Spleen (tissue), 11 donors: ENCODE results near the gene HTR2A. TPM values are rescaled to one million over a fixed set of nuclear protein-coding genes. Genes with fewer than 3 reads are reported as not detected.

Experiments
- DNase-seq: peaks from one replicate; pipeline ENCODE4 v3.0.0-alpha.2; 2020
- H3K27ac ChIP-seq, 8 donors: fragments of 200-600 bp; sonication (generic) in 7 of 8; 1 replicate in 4 of 8; 2 replicates in 4 of 8; pipeline versions ENCODE4 v1.5.0 to v1.8.0; 2016 to 2021; ENCODE audit warnings: inconsistent platforms in 4 of 8, mild to moderate bottlenecking in 4 of 8, moderate library complexity in 1 of 8
- H3K27me3 ChIP-seq, 7 donors: fragments of 200-600 bp; sonication (generic) in 6 of 7; replicated peaks in 1 of 7; 1 replicate in 4 of 7; 2 replicates in 3 of 7; pipeline versions ENCODE4 v1.5.0 to v1.8.0; 2016 to 2021; ENCODE audit warnings: inconsistent platforms in 3 of 7, mild to moderate bottlenecking in 1 of 7
- H3K36me3 ChIP-seq, 6 donors: fragments of 200-600 bp; sonication (generic) in 5 of 6; 1 replicate in 4 of 6; 2 replicates in 2 of 6; pipeline versions ENCODE4 v1.5.0 to v1.8.0; 2016 to 2021; ENCODE audit warnings: inconsistent platforms in 2 of 6
- H3K4me1 ChIP-seq, 6 donors: fragments of 200-600 bp; sonication (generic) in 5 of 6; 1 replicate in 3 of 6; 2 replicates in 3 of 6; pipeline versions ENCODE4 v1.5.0 to v1.8.0; 2016 to 2021; ENCODE audit warnings: inconsistent platforms in 3 of 6
- H3K4me3 ChIP-seq, 8 donors: fragments of 200-600 bp; sonication (generic) in 7 of 8; 1 replicate in 4 of 8; 2 replicates in 4 of 8; pipeline versions ENCODE4 v1.5.0 to v1.8.0; 2016 to 2021; ENCODE audit warnings: inconsistent platforms in 4 of 8, mild to moderate bottlenecking in 4 of 8, moderate library complexity in 2 of 8
- H3K9me3 ChIP-seq, 8 donors: fragments of 200-600 bp; sonication (generic) in 7 of 8; 1 replicate in 4 of 8; 2 replicates in 4 of 8; pipeline versions ENCODE4 v1.5.0 to v1.8.0; 2016 to 2021; ENCODE audit warnings: inconsistent platforms in 4 of 8
- POLR2A ChIP-seq, 3 donors: fragments of 450-650 bp; IDR thresholded peaks; one replicate each; pipeline ENCODE4 v1.5.1; 2017; ENCODE audit warnings: antibody characterized with exemption in 3 of 3, mild to moderate bottlenecking in 1 of 3
- POLR2AphosphoS5 ChIP-seq, 3 donors: sonication (generic); formaldehyde crosslinking; IDR thresholded peaks; one replicate each; pipeline ENCODE4 v1.5.1; 2017; ENCODE audit warnings: antibody characterized with exemption in 3 of 3
- WGBS, 5 donors: extraction: QIAGEN DNeasy Blood & Tissue Kit in 3 of 5; methylation state at CpG; one replicate each; pipeline versions ENCODE4 v1.1.5 to v1.1.7; 2013 to 2018; 5-methylcytosine and 5-hydroxymethylcytosine counted together
- intact Hi-C: fragments of 100-400 bp; cut with DNase I; formaldehyde crosslinking; loops from one replicate; pipeline ENCODE4 v1.15.0; 2023; ENCODE audit warnings: low total_unique reads
- polyA plus RNA-seq, 3 donors: library from polyadenylated mRNA; stranded (reverse); fragments of 200-250 nt; gene quantifications; one replicate each; pipeline ENCODE4 v1.2.1, GENCODE V29; 2013
- total RNA-seq, 7 donors: library from RNA; depleted of rRNA in 3 of 7; stranded (reverse); fragments of >200 nt in 3 of 7; fragmentation: NEBNext Ultra II Directional in 4 of 7; extraction: Animal tissue kit (Norgen Biotek cat#: 25700) in 4 of 7; gene quantifications; one replicate each; pipeline versions ENCODE4 v1.1.0 to v1.2.1, GENCODE V29; 2016 to 2021
- TF ChIP-seq, protein P1 (sequence below), 11 experiments: fragments of 200-600 bp in 7 of 11; fragments of 450-650 bp in 4 of 11; sonication (generic) in 4 of 11; IDR thresholded peaks in 8 of 11; conservative IDR thresholded peaks in 3 of 11; 1 replicate in 7 of 11; 2 replicates in 4 of 11; pipeline versions ENCODE4 v1.4.0 to v1.8.0; 2016 to 2021; ENCODE audit warnings: antibody characterized with exemption in 11 of 11, inconsistent platforms in 4 of 11, mild to moderate bottlenecking in 1 of 11
- donor health status: healthy with polysubstance abuse.
- donor health status: DM: no; HTN: no; CAD: no; lungs with moderate emphysema.
- donor health status: DM: no; HTN: no; CAD: no.
- donor health status: Bipolar disorder and iron deficiency.
- donor health status: healthy.
- donor health status: DM: no; HTN: no; CAD: no.
- donor health status: DM: yes; HTN: yes; CAD: no.

HTR2A gene
- total and polyA plus RNA-seq, 10 donors, result 0.03 to 0.15 (median 0.07) TPM; not detected in 7

DNA sequence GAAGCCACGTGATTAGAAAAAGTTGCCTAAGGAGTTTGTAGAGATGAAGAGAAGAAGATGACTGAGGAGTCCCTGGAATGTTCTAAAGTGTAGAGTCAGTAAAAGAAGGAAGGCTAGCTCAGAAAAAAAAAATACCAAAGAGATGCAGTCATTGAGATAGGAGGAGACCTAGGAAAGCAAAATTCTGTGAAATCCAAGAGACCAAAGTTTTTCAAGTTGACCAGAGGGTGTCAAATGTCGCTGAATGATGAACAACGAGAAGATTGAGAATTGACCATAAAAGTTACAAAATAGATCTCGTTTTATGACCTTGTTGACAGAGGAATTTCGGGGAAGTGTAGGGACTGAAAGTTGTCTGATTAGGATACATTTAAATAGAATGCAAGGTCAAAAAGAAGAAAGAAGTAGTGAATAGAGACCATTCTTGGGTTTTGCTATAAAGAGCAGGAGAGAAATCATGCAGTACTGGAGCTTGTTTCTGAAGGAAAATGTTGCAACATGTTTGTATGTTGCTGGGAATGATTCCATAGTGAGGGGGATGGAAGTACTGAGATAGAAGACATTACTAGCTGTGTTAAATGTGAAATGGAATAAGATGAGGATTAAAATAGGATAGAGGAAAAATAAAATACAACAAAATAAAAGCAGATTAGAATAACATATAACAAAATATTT lies 30.2 kb upstream of the HTR2A start:
- no peaks in the 10 kb centered on the region for H3K36me3 ChIP-seq
- no peaks in the 10 kb centered on the region for H3K27me3 ChIP-seq
- no peaks in the 10 kb centered on the region for H3K4me1 ChIP-seq
- 77 to 89% (median 82%) methylated on average over 5 of the region's 5 CpGs for WGBS, 5 donors
- DNase-seq, result no peak
- H3K9me3 ChIP-seq, result peaks cover 0 to under 1% (median 0%) of the 10 kb centered on the region in 8 donors
- TF ChIP-seq POLR2AphosphoS5 (IDR thresholded peaks at IDR 0.05), result no peak
- TF ChIP-seq POLR2A (IDR thresholded peaks at IDR 0.05), result no peak
- TF ChIP-seq, protein P1, sequence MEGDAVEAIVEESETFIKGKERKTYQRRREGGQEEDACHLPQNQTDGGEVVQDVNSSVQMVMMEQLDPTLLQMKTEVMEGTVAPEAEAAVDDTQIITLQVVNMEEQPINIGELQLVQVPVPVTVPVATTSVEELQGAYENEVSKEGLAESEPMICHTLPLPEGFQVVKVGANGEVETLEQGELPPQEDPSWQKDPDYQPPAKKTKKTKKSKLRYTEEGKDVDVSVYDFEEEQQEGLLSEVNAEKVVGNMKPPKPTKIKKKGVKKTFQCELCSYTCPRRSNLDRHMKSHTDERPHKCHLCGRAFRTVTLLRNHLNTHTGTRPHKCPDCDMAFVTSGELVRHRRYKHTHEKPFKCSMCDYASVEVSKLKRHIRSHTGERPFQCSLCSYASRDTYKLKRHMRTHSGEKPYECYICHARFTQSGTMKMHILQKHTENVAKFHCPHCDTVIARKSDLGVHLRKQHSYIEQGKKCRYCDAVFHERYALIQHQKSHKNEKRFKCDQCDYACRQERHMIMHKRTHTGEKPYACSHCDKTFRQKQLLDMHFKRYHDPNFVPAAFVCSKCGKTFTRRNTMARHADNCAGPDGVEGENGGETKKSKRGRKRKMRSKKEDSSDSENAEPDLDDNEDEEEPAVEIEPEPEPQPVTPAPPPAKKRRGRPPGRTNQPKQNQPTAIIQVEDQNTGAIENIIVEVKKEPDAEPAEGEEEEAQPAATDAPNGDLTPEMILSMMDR (IDR thresholded peaks at IDR 0.05 in 8 of 11, conservative IDR thresholded peaks at IDR 0.05 in 3 of 11), result no peak
- H3K4me3 ChIP-seq, result no peak overlapping the region
- intact Hi-C loops, result no loop called here
- no peak overlapping the region for H3K27ac ChIP-seq

GRCh38 chr13:46925486-46925885 lies 28.6 kb upstream of the HTR2A start:
- Histone ChIP-seq H3K4me1 (no peaks in the 10 kb centered on the region), H3K27ac (no peak overlapping the region), H3K9me3 (peaks cover 0 to 5% (median under 1%) of the 10 kb centered on the region in 8 donors), H3K4me3 (no peak overlapping the region), H3K36me3 (no peaks in the 10 kb centered on the region), H3K27me3 (no peaks in the 10 kb centered on the region)
- TF ChIP-seq POLR2AphosphoS5 (IDR thresholded peaks at IDR 0.05) (no peak), POLR2A (IDR thresholded peaks at IDR 0.05) (no peak)
- TF ChIP-seq, protein P1 (IDR thresholded peaks at IDR 0.05 in 8 of 11, conservative IDR thresholded peaks at IDR 0.05 in 3 of 11), result no peak
- intact Hi-C loops, result no loop called here
- 87 to 94% (median 92%) methylated on average over 1 of the region's 1 CpG for WGBS, 5 donors
- DNase-seq, result no peak

- Histone ChIP-seq H3K27me3 (no peaks in the 10 kb centered on the region), H3K4me3 (no peak overlapping the region), H3K36me3 (no peaks in the 10 kb centered on the region), H3K9me3 (peaks cover 0 to 3% (median 0%) of the 10 kb centered on the region in 8 donors), H3K27ac (no peak overlapping the region), H3K4me1 (no peaks in the 10 kb centered on the region)
- 59 to 73% (median 69%) methylated on average over 2 of the region's 2 CpGs for WGBS, 5 donors
- intact Hi-C loops, result no loop called here
- no peak for TF ChIP-seq POLR2AphosphoS5 (IDR thresholded peaks at IDR 0.05)
- TF ChIP-seq, protein P1 (IDR thresholded peaks at IDR 0.05 in 8 of 11, conservative IDR thresholded peaks at IDR 0.05 in 3 of 11), result no peak
- no peak for TF ChIP-seq POLR2A (IDR thresholded peaks at IDR 0.05)
- no peak for DNase-seq
Measured at GRCh38 chr13:46914341-46914740, 17.5 kb upstream of the HTR2A start.

- DNase-seq, result no peak
- TF ChIP-seq, protein P1 (IDR thresholded peaks at IDR 0.05 in 8 of 11, conservative IDR thresholded peaks at IDR 0.05 in 3 of 11), result no peak
- TF ChIP-seq POLR2AphosphoS5 (IDR thresholded peaks at IDR 0.05), result no peak
- TF ChIP-seq POLR2A (IDR thresholded peaks at IDR 0.05), result no peak
- H3K4me1 ChIP-seq, result no peaks in the 10 kb centered on the region
- H3K27me3 ChIP-seq, result no peaks in the 10 kb centered on the region
- no peak overlapping the region for H3K27ac ChIP-seq
- H3K36me3 ChIP-seq, result no peaks in the 10 kb centered on the region
- intact Hi-C loops, result no loop called here
- H3K9me3 ChIP-seq, result peaks cover 0 to 3% (median 0%) of the 10 kb centered on the region in 8 donors
- WGBS, 5 donors, result 64 to 91% (median 85%) methylated on average over 1 of the region's 1 CpG
- H3K4me3 ChIP-seq, result no peak overlapping the region
Measured at GRCh38 chr13:46913757-46914156, 16.9 kb upstream of the HTR2A start.
